ENCODE measurements around the gene UACA. TPM values are rescaled to one million over a fixed set of nuclear protein-coding genes. Genes with fewer than 3 reads are reported as not detected.

UACA gene
- total RNA-seq, 1 donor from 2014 or later, result 100 TPM

DNA sequence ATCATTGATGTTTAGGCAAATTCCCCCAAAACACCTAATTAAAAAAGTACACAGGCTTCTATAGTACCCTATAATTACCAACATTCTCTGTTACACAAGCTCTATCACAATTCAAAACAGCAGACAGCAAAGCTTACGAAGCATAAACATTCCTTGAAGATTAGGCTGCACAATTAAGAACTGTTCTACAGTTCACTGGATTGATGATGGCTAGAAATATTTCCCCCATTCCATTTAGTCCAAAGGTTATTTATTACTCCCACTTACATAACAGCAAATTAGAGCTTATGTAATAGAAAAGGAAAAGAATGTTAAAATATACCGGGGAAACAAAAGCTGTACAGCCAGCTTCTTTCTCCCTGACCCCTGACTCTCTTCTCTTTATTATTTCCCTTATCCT lies 49.3 kb downstream of the UACA start:
- Histone ChIP-seq H3K27ac (ENCODE audit: low read depth, low read length) (peak overlapping the region; percentile 61), H3K27me3 (ENCODE audit: control insufficient read depth in 3 of 3, insufficient read depth in 3 of 3, low read length in 3 of 3) (no peaks in the 10 kb centered on the region), H3K9ac (ENCODE audit: low read depth in 1 of 3, low read length in 3 of 3) (peak overlapping the region; percentile 29 to 66 (median 63)), H3K36me3 (ENCODE audit: control insufficient read depth in 3 of 3, insufficient read depth in 3 of 3, low read length in 3 of 3) (no peaks in the 10 kb centered on the region), H3K9me3 (ENCODE audit: control insufficient read depth in 3 of 3, low read length in 3 of 3) (no peaks in the 10 kb centered on the region), H3K4me3 (ENCODE audit: low read length in 3 of 3) (peak overlapping the region in 1 of 3 donors; percentile 58), H3K4me1 (ENCODE audit: control insufficient read depth in 3 of 3, insufficient read depth in 3 of 3, low read length in 3 of 3) (peaks cover 21 to 36% (median 31%) of the 10 kb centered on the region in 3 donors)

DNA sequence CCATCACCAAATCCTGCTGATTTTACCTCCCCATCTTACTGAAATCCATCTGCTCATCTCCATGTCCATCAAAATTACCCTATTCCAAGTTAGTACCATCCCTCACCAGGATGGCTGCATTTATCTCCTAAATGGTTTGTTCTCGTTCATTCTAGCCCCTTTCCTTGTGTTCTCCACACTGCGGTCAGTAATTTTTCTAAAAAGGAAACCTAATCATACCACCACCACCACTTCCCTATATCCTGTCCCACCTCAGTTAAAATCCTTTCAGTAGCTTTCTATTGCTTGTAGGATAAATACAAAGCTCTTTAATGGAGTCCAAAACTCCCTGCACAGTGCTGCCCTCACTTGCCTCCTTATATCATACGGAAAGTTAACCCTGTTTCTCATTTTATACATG lies 51.1 kb downstream of the UACA start:
- H3K27ac ChIP-seq (ENCODE audit: low read depth, low read length), result no peak overlapping the region
- no peak overlapping the region for H3K4me3 ChIP-seq (ENCODE audit: low read length in 3 of 3)
- H3K4me1 ChIP-seq (ENCODE audit: control insufficient read depth in 3 of 3, insufficient read depth in 3 of 3, low read length in 3 of 3), result peaks cover 15 to 29% (median 25%) of the 10 kb centered on the region in 3 donors
- H3K36me3 ChIP-seq (ENCODE audit: control insufficient read depth in 3 of 3, insufficient read depth in 3 of 3, low read length in 3 of 3), result no peaks in the 10 kb centered on the region
- no peak overlapping the region for H3K9ac ChIP-seq (ENCODE audit: low read depth in 1 of 3, low read length in 3 of 3)
- H3K9me3 ChIP-seq (ENCODE audit: control insufficient read depth in 3 of 3, low read length in 3 of 3), result no peaks in the 10 kb centered on the region
- H3K27me3 ChIP-seq (ENCODE audit: control insufficient read depth in 3 of 3, insufficient read depth in 3 of 3, low read length in 3 of 3), result no peaks in the 10 kb centered on the region

DNA sequence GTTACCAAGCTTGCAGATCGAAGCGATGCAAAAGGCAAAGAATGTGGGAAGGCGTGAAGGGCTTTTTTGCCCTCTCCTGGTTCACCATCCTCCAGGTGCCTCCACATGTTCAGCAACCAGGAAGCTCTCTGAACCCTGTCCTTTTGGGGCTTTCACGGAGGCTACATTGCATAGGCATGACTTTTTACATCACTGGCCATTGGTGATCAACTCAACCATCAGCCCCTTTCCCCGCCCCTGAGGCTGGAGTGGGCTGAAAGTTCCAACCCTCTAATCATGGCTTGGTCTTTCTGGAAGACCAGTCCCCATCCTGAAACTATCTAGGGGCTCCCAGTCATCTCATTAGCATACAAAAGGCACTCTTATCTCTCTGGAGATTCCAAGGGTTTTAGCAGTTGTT lies 52.6 kb downstream of the UACA start:
- H3K27ac ChIP-seq (ENCODE audit: low read depth, low read length), result no peak overlapping the region
- H3K27me3 ChIP-seq (ENCODE audit: control insufficient read depth in 3 of 3, insufficient read depth in 3 of 3, low read length in 3 of 3), result no peaks in the 10 kb centered on the region
- peaks cover 3 to 19% (median 12%) of the 10 kb centered on the region in 3 donors for H3K4me1 ChIP-seq (ENCODE audit: control insufficient read depth in 3 of 3, insufficient read depth in 3 of 3, low read length in 3 of 3)

DNA sequence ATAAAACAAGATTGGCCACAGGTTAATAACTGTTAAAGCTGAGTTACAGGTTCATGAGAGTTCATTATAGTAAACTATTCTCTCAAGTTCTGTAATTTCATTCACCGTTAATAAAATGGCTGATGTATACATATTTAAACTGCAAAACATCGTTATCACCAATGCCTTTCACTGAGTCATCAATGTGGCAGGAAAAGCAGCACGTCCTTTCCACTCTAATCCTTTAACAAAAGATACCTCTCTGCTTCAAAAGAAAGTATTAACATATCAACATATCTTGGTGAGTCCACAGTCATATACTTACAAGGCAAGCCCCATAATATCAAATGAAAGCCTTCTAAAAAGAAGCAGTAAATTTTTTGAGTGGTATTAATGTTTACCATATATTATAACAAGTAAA lies 54.5 kb downstream of the UACA start:
- Histone ChIP-seq H3K27ac (ENCODE audit: low read depth, low read length) (no peak overlapping the region), H3K9me3 (ENCODE audit: control insufficient read depth in 3 of 3, low read length in 3 of 3) (no peaks in the 10 kb centered on the region), H3K27me3 (ENCODE audit: control insufficient read depth in 3 of 3, insufficient read depth in 3 of 3, low read length in 3 of 3) (no peaks in the 10 kb centered on the region), H3K36me3 (ENCODE audit: control insufficient read depth in 3 of 3, insufficient read depth in 3 of 3, low read length in 3 of 3) (no peaks in the 10 kb centered on the region), H3K4me1 (ENCODE audit: control insufficient read depth in 3 of 3, insufficient read depth in 3 of 3, low read length in 3 of 3) (peaks cover under 1 to 15% (median 7%) of the 10 kb centered on the region in 3 donors), H3K9ac (ENCODE audit: low read depth in 1 of 3, low read length in 3 of 3) (no peak overlapping the region), H3K4me3 (ENCODE audit: low read length in 3 of 3) (no peak overlapping the region)

More for the DNA sequence above, 52.6 kb downstream of the UACA start:
- no peak overlapping the region for H3K4me3 ChIP-seq (ENCODE audit: low read length in 3 of 3)
- H3K9ac ChIP-seq (ENCODE audit: low read depth in 1 of 3, low read length in 3 of 3), result no peak overlapping the region
- H3K36me3 ChIP-seq (ENCODE audit: control insufficient read depth in 3 of 3, insufficient read depth in 3 of 3, low read length in 3 of 3), result no peaks in the 10 kb centered on the region
- no peaks in the 10 kb centered on the region for H3K9me3 ChIP-seq (ENCODE audit: control insufficient read depth in 3 of 3, low read length in 3 of 3)

DNA sequence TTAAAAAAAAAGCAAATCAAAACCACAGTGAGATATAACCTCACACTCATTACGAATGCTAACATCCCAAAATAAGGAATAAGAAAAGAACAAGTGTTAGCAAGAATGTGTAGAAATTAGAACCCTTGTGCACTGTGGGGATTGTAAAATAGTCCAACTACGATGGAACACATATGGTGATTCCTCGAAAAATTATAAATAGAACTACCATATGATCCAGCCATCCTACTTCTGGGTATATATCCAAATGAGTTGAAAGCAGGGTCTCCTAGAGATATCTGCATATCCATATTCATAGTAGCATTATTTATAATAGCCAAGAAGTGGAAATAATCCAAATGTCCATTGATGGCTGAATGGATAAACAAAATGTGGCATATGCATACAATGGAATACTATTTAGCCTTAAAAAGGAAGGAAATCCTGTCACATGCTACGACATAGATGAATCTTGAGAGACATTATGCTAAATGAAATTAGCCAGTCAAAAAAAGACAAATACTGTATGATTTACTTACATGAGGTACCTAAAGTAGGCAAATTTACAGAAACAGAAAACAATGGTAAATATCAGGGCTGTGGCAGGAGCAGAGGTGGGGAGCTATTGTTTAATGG lies 55.6 kb downstream of the UACA start:
- H3K36me3 ChIP-seq (ENCODE audit: control insufficient read depth in 3 of 3, insufficient read depth in 3 of 3, low read length in 3 of 3), result no peaks in the 10 kb centered on the region
- no peak overlapping the region for H3K9ac ChIP-seq (ENCODE audit: low read depth in 1 of 3, low read length in 3 of 3)
- H3K27ac ChIP-seq (ENCODE audit: low read depth, low read length), result no peak overlapping the region
- no peaks in the 10 kb centered on the region for H3K27me3 ChIP-seq (ENCODE audit: control insufficient read depth in 3 of 3, insufficient read depth in 3 of 3, low read length in 3 of 3)
- H3K9me3 ChIP-seq (ENCODE audit: control insufficient read depth in 3 of 3, low read length in 3 of 3), result no peaks in the 10 kb centered on the region
- peaks cover 5 to 16% (median 13%) of the 10 kb centered on the region in 3 donors for H3K4me1 ChIP-seq (ENCODE audit: control insufficient read depth in 3 of 3, insufficient read depth in 3 of 3, low read length in 3 of 3)
- no peak overlapping the region for H3K4me3 ChIP-seq (ENCODE audit: low read length in 3 of 3)

DNA sequence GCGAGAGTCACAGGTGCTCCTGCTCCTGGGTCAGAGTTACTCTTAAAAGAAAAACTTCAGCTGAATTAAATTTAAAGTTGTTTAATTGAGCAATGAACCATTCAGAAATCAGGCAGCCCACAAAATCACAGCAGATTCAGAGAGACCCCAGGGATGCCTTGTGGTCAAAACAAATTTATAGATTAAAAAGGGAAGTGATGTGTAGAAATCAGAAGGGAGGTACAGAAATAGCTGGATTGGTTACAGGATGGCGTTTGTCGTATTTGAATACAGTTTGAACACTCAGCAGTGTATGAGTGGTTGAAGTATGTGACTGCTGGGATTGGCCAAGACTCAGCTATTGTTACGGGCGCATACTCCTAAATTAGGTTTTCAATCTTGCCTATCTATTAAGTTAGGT lies 58.6 kb downstream of the UACA start:
- no peak overlapping the region for H3K27ac ChIP-seq (ENCODE audit: low read depth, low read length)

DNA sequence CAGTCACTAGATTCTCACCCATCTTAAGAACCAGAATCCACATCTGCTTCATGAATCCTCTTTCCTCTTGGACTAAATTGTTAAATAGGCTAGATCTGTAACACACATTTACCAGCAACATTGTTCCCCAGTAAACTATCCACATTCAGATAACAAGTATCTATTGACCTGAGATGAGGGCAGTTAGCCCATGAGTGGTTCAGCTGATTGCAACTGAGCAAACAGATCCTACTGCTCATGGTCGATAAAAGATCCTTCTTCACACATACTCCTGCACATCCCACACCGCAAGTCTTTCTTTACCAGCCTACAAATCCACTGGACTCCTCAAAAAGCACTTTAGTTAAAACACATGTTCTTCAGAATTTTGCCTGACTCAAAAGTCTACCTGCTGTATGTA lies 59.2 kb downstream of the UACA start:
- Histone ChIP-seq H3K36me3 (ENCODE audit: control insufficient read depth in 3 of 3, insufficient read depth in 3 of 3, low read length in 3 of 3) (no peaks in the 10 kb centered on the region), H3K27me3 (ENCODE audit: control insufficient read depth in 3 of 3, insufficient read depth in 3 of 3, low read length in 3 of 3) (no peaks in the 10 kb centered on the region), H3K4me1 (ENCODE audit: control insufficient read depth in 3 of 3, insufficient read depth in 3 of 3, low read length in 3 of 3) (peaks cover 10 to 30% (median 18%) of the 10 kb centered on the region in 3 donors), H3K9ac (ENCODE audit: low read depth in 1 of 3, low read length in 3 of 3) (no peak overlapping the region), H3K4me3 (ENCODE audit: low read length in 3 of 3) (peak overlapping the region in 1 of 3 donors; percentile 21), H3K9me3 (ENCODE audit: control insufficient read depth in 3 of 3, low read length in 3 of 3) (no peaks in the 10 kb centered on the region), H3K27ac (ENCODE audit: low read depth, low read length) (peak overlapping the region; percentile 63)

More for the DNA sequence above, 58.6 kb downstream of the UACA start:
- H3K36me3 ChIP-seq (ENCODE audit: control insufficient read depth in 3 of 3, insufficient read depth in 3 of 3, low read length in 3 of 3), result no peaks in the 10 kb centered on the region
- no peak overlapping the region for H3K4me3 ChIP-seq (ENCODE audit: low read length in 3 of 3)
- no peaks in the 10 kb centered on the region for H3K9me3 ChIP-seq (ENCODE audit: control insufficient read depth in 3 of 3, low read length in 3 of 3)
- no peaks in the 10 kb centered on the region for H3K27me3 ChIP-seq (ENCODE audit: control insufficient read depth in 3 of 3, insufficient read depth in 3 of 3, low read length in 3 of 3)
- H3K9ac ChIP-seq (ENCODE audit: low read depth in 1 of 3, low read length in 3 of 3), result no peak overlapping the region
- H3K4me1 ChIP-seq (ENCODE audit: control insufficient read depth in 3 of 3, insufficient read depth in 3 of 3, low read length in 3 of 3), result peaks cover 8 to 24% (median 12%) of the 10 kb centered on the region in 3 donors

DNA sequence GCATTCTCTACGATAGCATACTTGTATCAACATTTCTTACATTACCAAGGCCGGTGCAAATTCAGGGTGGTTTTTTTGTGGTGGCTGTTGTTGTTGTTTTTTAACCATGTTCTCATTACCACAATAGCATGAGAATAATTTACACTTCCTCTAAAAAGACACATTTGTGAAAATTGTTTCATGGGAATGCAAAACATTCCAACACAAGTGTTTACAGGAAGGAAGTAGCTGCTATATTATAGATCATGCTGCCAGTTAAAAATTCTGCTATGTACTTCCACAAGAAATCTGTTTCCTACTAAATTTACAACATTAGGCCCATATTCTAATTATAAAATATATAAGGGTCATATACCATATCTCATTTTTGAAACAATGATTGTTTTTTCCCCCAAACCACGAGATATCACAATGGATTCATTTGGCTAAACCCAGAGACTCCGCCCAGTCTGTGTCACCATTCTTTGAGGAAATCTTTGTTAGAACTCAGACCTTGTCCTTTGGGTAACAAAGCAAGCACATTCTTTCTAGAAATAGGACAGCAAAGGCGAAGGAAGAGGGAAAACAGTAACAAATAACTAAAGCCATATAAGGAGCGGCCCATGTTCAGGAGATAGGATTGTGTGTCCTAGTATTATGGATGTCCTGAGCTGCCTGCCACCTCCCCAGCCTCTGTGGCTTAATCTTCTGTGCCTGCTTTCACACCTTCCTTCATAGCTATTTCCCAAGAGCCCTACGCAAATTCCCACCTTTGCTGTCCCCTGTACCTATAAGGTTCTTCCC lies 60.1 kb downstream of the UACA start:
- H3K4me3 ChIP-seq (ENCODE audit: low read length in 3 of 3), result peak overlapping the region in 2 of 3 donors; percentile 21 to 67
- H3K9ac ChIP-seq (ENCODE audit: low read depth in 1 of 3, low read length in 3 of 3), result peak overlapping the region; percentile 52 to 69 (median 60)
- H3K27me3 ChIP-seq (ENCODE audit: control insufficient read depth in 3 of 3, insufficient read depth in 3 of 3, low read length in 3 of 3), result no peaks in the 10 kb centered on the region
- peaks cover 17 to 36% (median 25%) of the 10 kb centered on the region in 3 donors for H3K4me1 ChIP-seq (ENCODE audit: control insufficient read depth in 3 of 3, insufficient read depth in 3 of 3, low read length in 3 of 3)
- no peaks in the 10 kb centered on the region for H3K36me3 ChIP-seq (ENCODE audit: control insufficient read depth in 3 of 3, insufficient read depth in 3 of 3, low read length in 3 of 3)
- no peaks in the 10 kb centered on the region for H3K9me3 ChIP-seq (ENCODE audit: control insufficient read depth in 3 of 3, low read length in 3 of 3)
- peak overlapping the region; percentile 65 for H3K27ac ChIP-seq (ENCODE audit: low read depth, low read length)

DNA sequence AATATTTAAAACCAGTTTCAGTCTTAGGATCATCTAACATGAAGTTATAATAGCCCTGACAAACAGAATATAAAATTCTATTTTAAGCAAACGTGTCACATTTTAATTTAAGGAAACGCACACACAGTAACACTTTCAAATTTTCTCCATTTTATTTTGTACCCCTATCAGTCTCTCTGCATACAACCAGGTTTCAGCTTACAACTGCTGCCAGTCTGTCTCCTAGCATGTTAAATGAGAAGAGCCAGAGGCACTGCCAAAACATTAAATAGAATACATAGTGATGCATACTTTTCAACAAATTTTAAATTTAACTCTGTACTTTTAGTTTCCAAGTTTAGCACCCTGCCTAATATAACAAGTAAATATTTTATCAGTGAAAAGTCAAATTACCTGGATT lies 60.8 kb downstream of the UACA start:
- peaks cover 22 to 39% (median 25%) of the 10 kb centered on the region in 3 donors for H3K4me1 ChIP-seq (ENCODE audit: control insufficient read depth in 3 of 3, insufficient read depth in 3 of 3, low read length in 3 of 3)
- H3K9ac ChIP-seq (ENCODE audit: low read depth in 1 of 3, low read length in 3 of 3), result peak overlapping the region; percentile 60 to 75 (median 69)

More for the DNA sequence above, 60.8 kb downstream of the UACA start:
- Histone ChIP-seq H3K27me3 (ENCODE audit: control insufficient read depth in 3 of 3, insufficient read depth in 3 of 3, low read length in 3 of 3) (no peaks in the 10 kb centered on the region), H3K36me3 (ENCODE audit: control insufficient read depth in 3 of 3, insufficient read depth in 3 of 3, low read length in 3 of 3) (no peaks in the 10 kb centered on the region), H3K9me3 (ENCODE audit: control insufficient read depth in 3 of 3, low read length in 3 of 3) (no peaks in the 10 kb centered on the region), H3K4me3 (ENCODE audit: low read length in 3 of 3) (peak overlapping the region; percentile 62 to 67 (median 64)), H3K27ac (ENCODE audit: low read depth, low read length) (peak overlapping the region; percentile 65)
